Measurements from ENCODE around the gene KIF4B.
"Not testable (repeated sequence)": the region's sequence is repeated elsewhere in the genome, so short reads cannot be mapped to it uniquely, and the experiment has no call there.

Gene KIF4B

DNA sequence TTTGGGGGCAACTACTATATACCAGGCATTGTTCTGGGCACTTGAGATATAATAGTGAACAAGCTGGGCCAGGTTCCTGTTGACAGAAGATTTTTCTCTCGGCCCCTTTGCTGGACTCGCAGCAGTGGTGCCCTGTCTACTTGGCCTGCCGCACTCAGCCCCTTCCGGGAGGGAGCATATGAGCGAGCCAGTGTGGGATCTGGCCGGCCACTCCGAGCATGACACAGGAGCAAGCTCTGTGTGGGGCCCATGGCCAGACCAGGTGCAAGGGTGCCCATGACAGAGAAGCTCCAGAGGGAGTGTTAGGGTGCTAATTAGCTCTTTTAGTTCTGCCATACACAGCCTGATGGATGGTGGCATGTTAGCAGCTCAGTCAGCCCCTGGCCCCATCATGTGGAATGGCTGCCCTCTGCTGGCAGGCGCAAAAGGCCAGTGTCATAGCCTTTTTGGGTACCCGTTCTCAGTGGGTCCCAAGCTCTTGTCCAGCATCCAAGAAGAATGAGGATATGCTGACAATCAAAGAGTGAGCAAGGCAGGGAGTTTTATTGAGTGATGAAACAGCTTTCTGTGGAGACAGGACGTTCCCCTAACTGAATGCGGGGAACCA lies 9.3 kb upstream of the KIF4B start:
- DNase-seq (ENCODE audit: low spot score), result no peak

DNA sequence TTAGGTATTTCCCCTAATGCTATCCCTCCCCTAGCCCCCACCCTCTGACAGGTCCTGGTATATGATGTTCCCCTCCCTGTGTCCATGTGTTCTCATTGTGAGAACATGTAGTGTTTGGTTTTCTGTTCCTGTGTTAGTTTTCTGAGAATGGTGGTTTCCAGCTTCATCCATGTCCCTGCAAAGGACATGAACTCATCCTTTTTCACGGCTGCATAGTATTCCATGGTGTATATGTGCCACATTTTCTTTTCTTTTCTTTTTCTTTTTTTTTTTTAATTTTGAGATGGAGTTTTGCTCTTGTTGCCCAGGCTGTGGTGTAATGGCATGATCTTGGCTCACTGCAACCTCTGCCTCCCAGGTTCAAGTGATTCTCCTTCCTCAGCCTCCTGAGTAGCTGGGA lies 7.3 kb upstream of the KIF4B start:
- not testable (repeated sequence) for DNase-seq (ENCODE audit: low spot score)

DNA sequence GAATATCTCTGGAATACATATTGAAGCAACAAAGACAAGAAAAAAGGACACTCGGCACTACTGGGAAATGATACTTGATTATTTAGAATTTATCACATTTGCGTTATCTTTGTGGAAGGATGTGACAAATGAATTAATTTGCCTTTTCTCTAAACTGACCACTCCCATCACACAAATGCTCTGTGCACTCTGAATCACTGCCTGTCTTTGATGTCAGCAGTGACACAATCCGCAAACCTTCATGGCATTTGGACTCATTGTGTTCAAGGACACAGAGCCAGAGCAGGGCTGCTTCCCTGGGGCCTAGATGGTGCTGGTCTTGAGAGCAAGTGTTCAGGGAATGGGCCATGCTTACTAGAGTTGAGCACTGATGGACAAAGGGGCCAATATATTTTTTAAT lies 4.9 kb upstream of the KIF4B start:
- DNase-seq (ENCODE audit: low spot score), result no peak

DNA sequence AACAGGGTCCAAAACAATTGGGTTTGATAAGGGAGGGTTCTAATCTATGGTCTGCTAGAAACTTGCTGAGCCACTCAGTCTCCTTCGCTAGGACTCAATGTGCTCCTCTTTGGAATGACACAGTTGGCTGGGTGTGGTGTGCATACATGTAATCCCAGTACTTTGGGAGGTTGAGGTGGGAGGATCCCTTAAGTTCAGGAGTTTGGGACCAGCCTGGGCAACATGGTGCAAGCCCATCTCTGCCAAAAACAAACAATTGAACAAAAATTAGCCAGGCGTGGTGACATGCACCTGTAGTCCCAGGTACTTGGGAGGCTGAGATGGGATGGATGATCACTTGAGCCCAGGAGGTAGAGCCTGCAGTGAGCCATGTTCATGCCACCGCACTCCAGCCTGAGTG lies 2.7 kb upstream of the KIF4B start:
- no peak for DNase-seq (ENCODE audit: low spot score)

DNA sequence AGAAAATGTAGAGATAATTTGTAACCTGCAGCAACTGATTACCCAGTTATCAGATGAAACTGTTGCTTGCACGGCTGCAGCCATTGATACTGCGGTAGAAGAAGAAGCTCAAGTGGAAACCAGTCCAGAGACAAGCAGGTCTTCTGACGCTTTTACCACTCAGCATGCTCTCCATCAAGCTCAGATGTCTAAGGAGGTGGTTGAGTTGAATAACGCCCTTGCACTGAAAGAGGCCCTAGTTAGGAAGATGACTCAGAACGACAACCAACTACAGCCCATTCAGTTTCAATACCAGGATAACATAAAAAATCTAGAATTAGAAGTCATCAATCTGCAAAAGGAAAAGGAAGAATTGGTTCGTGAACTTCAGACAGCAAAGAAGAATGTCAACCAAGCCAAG lies 1.7 kb downstream of the KIF4B start:
- no peak for DNase-seq (ENCODE audit: low spot score)

DNA sequence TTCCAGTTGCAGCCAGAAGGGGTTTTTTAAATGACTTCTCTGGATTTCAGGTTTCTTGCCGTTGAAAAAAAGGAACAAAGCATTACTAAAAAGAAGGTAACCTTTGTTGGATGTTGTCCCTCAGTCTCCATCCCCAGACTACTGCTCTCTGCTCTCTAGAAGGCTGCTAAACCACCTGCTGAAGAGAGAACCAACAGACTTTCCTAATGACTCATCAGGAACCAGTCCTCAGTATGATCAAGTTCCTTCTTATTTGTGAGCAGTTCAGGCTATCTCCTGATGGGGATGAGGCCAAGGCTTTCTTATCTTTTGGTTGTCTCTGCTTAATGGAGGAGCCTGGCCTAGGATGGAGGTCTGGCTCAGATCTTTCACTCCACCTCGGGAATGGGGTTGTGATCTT lies 4.1 kb downstream of the KIF4B start:
- no peak for DNase-seq (ENCODE audit: low spot score)

DNA sequence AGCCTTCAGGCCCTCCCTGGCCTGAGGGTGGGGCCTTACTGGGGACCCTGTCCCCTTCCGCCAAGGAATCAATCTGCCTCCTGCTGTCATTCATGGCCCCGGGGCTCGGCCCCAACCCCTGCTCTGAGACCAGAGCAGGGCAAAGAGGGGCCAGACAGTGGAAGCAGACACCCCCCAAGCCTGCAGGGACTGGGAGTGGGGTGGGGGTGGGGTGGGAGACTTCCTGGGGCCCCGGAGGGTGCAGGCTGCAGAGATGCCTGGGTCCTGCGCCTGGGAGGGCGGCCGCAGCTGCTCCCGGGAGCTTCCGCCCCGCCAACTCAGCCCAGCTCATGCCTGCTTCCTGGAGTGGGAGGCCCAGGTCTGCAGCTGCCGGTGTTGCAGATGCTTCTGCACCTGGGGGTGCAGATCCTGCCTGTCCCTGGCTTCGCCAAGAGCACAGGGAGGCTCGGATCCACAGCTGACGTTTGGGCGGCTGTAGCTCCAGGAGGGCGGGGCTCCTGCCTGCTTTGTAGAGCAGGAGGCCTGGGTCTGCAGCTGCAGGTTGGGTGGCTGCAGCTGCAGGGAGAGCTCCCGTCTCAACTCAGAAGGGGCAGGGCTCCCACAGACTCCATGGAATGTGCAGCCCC lies 6.2 kb downstream of the KIF4B start:
- no peak for DNase-seq (ENCODE audit: low spot score)

DNA sequence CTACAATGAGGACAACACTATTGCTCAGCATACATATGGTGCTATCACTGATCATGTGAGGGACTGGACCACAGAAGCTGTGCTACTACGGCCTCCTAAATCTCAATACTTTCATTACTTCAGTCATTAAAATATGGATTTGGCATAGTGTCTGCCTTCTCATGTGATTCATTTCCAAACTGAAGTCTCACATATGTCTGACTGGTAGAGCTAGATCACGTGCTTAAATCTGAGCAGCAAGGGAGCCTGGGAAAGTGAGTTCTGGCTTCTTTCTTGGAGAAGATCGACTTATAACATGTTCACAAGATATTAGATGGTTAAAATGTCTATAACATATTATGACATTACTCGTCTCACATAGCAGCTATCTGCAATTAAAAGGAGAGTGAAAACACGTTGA lies 8.3 kb downstream of the KIF4B start:
- DNase-seq (ENCODE audit: low spot score), result no peak

DNA sequence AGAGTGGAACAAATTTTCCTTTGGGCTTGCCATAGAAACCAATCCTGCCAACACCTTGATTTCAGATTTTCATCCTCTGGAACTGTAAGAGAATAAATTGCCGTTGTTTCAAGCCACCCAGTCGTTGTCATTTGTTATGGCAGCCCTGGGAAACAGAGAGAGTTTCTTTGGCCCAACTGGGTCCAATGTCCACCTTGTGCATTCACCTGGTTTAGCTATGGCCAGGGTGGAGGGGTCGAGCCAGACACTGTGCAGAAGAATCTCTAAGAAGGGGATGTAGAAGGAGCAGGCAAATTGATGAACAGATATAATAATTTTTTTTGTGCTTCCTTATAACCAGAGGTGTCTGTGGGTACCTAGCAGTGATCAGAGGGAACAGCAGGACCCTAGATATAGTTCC lies 9.8 kb downstream of the KIF4B start:
- DNase-seq (ENCODE audit: low spot score), result no peak

DNA sequence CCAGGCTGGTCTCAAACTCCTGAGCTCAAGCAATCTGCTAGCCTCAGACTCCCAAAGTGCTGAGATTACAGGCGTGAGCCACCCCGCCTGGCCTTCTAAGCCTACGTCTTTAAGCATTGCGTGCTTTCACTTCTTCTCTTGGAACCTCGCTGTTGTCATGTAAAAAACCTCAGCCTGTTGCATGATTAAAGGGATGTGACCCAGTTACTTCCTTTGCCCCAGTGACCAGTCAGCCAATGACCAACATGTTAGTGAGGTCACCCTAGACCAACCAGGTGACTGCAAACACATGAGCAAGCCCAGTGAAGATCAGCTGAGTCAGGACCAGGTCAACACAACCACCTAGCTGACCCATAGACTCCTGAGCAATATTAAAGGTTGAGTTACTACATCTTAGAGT lies 10.5 kb downstream of the KIF4B start:
- no peak for DNase-seq (ENCODE audit: low spot score)

DNA sequence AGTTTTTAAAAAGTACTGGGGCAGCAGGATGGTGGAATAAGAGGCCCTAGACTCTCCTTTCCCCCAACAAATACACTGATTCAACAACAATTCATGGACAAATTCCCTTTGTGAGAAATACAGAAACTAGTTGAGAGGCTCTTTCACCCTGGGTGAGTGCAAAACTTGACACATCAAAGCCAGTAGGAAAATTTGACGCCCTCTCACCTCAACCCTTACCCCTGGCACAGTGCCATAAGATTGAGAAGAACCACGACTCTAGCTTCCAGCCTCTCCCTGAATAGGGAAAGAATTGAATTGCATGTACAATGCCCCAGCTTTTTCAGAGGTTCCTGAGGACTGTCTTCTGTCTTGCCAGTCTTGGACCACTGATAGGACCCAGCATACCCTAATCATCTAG lies 12.3 kb downstream of the KIF4B start:
- no peak for DNase-seq (ENCODE audit: low spot score)

DNA sequence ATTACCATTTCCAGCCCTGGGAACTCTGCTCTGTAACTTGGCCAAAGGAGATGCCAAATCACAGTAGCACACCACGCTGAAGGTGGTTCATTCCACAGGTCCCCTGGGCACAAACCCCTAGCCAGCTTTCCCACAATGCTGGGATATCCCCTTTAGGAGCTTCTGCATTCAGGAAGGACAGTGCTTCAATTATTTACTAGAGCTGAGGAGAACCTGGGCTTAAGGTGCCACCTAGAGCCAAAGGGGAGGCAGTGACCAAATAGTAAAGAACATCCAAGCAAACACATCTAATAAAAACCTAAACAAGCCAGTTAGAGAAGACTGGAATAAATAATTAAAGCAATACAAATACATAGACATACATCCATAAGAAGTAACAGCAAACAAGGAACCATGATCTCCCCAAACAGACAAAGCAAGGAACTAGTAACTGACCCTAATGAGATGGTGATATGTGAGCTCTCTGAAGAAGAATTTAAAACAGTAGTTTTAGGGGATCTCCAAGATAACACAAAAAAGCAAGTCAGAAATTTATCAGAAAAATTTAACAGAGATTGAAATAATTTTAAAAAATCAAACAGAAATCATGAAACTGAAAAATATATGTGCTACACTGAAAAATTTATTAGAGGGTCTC lies 14.6 kb downstream of the KIF4B start:
- DNase-seq (ENCODE audit: low spot score), result no peak

DNA sequence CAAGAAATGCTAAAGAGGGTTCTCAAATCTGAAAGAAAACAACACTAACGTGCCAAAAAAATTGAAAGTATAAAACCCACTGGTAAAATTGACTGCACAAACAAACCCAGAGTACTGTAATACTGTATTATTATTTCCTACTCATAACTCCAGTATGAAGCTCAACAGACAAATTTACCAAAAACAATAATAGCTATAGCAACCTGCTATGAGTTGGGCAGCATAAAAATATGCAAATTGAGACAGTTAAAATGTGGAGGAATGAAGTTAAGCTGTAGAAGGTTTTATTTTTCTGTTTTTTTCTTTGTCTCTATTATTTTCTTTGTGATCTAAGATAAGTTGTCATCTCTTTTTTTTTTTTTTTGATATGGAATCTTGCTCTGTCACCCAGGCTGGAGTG lies 15.7 kb downstream of the KIF4B start:
- no peak for DNase-seq (ENCODE audit: low spot score)

DNA sequence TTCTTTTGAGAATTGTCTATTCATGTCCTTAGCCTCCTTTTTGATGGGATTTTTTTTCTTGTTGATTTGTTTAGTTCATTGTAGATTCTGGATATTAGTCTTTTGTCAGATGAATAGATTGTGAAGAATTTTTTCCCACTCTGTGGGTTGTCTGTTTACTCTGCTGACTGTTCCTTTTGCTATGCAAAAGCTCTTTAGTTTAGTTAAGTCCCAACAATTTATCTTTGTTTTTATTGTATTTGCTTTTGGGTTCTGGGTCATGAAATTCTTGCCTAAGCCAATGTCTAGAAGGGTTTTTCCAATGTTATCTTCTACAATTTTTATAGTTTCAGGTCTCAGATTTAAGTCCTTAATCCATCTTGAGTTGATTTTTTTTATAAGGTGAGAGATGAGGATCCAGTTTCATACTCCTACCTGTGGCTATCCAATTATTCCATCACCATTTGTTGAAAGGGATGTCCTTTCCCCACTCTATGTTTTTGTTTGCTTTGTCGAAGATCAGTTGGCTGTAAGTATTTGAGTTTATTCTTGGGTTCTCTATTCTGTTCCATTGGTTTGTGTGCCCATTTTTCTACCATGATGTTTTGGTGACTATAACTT lies 20.7 kb downstream of the KIF4B start:
- not testable (repeated sequence) for DNase-seq (ENCODE audit: low spot score)

DNA sequence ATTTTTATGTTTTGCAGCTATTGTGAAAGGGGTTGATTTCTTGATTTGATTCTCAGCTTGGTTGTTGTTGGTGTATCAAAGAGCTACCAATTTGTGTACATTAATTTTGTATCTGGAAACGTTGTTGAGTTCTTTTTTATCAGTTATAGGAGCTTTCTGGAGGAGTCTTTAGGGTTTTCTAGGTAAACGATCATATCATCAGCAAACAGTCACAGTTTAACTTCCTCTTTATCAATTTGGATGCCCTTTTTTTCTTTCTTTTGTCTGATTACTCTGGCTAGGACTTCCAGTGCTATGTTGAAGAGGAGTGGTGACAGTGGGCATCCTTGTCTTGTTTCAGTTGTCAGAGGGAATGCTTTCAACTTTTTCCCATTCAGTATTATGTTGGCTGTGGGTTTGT lies 21.5 kb downstream of the KIF4B start:
- not testable (repeated sequence) for DNase-seq (ENCODE audit: low spot score)

DNA sequence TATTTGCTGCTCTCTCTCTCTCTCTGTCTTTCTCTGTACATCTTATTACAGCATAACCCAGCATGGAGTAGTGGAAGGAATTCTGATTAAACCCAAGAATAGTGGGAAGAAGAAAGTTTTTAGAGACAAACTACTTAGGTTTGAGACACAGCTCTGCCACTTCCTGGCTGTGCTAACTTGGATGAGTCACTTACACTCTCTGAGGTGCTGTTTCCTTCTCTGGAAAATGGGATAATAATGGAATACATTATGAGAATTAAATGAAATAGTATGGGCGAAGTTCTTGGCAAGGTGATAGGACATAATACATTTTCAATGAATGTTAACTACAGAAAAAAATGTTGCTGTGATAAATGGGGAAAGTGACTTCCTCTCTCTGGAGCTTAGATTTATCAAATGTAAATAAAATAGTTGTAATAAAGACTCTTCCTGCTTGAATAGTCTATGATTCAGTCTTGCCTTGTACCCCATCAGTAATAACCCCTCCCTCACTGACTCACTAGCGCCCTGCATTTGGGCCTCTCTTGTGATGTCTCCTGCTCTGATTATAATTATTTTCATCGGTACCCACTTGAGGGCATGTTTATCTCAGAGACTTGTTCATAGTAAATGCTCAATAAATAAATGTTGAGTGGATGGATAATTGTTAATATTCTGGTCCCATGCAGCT lies 27.6 kb downstream of the KIF4B start:
- no peak for DNase-seq (ENCODE audit: low spot score)

DNA sequence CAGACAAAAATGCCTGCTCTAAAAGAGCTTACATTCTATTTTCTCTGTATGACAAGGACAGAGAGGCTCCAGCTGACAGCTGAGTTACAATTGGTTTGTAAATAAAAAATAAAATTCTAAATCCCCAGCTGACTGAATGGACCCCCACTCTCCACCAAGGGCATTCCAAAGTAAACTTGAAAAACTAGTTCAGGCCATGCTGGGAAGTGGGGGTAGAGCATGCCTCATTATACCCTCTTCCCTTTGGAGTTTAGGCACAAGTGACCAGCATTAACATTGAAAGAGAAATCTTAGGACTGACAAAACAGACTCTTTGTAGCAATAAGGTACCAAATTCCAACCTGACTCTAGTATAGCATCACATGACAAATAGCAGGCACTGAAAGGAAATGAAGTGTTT lies 31.0 kb downstream of the KIF4B start:
- no peak for DNase-seq (ENCODE audit: low spot score)

DNA sequence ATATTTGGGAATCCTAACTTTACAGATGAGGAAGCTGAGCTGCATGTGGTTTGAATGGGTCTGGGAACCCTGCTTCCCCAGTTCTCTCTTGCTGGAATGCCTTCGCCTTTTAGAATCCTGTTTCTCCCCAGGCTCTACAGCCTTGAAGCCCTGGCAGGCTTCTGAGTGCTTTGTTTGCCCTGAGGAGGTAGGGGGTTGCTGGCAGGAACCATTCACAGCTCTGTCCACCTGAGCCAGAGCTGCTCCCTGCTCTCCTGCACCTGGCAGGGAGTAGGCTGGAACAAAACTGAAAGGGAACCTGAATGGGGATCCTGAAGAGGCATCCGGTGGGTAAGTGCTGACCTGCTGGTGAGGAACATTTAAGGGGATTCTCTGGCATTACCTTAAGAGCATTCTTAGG lies 33.0 kb downstream of the KIF4B start:
- DNase-seq (ENCODE audit: low spot score), result no peak

DNA sequence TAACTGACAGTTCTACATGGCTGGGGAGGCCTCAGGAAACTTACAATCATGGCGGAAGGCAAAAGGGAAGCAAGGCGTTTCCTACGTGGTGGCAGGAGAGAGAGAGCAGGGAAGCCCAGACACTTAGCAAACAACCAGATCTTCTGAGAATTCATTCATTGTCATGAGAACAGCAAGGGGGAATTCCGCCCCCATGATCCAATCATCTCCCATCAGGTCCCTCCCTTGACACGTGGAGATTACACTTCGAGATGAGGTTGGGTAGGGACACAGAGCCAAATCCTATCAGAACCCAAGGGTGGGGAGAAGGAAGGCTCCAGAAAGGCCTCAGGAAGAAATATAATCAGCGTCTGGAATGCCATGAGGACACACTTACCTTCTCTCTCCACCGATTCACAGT lies 34.3 kb downstream of the KIF4B start:
- no peak for DNase-seq (ENCODE audit: low spot score)

DNA sequence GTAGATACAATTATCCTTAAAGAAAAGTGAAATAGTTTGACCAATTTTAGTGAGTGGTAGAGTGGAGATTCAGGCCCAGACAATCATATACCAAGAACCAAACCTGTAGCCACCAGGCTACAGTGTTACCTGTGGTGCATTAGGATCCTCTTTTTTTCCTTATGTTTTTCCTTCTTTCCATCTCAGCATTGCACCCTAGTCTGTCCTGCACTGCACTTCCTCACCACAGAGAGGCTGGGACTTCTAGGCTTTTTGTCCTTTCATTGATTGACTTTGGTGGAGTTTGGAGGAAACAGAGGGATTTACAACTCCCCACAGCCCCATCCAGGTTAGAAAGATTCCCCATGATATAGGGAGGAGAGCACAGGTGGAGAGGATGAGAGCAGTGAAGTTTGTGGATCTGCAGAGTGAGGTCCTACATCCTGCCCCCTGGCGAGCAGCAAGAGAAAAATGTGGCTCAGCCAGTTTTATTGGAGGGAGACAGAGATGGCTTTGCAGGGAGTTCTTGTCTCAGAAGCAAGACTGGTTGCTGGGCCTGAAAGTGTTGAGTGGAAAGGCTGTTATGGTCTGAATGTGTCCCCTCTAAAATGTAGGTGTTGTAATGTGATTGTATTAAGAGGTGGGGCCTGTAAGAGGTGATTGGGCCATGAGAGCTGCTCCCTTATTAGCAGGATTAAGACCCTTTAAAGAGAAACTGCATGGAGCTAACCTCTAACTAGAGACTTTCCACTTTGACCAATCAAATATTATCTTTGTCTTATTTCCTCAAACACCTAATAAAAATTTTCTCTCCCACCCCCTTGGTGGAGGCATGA lies 36.2 kb downstream of the KIF4B start:
- DNase-seq (ENCODE audit: low spot score), result no peak

DNA sequence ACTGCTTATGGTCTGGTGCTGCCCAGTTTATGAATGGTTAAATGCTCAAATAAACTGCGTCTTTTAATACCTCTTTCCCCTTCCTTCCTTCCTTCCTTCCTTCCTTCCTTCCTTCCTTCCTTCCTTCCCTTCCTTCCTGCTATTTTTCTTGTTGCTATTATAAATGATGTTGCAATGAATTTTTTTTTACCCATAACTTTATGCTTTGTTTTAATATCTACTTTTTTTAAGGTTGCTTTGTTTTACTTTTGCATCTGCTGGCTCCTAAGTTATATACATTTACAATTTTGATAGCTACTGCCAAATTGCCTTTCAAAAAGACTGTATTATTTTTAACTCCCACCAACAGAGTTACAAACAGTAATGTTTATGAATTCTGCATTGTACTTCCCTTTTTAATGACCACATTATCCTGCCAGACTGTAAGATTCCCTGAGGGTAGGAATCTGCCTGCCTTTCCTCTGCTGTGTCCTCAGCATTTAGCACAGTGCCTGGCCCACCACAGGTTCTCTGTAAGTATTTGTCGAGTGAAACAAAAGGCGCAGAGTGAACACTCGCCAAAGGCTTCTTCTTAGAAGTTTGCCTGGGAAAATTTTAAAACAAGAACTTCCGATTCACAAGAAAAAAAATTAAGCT lies 36.9 kb downstream of the KIF4B start:
- no peak for DNase-seq (ENCODE audit: low spot score)

DNA sequence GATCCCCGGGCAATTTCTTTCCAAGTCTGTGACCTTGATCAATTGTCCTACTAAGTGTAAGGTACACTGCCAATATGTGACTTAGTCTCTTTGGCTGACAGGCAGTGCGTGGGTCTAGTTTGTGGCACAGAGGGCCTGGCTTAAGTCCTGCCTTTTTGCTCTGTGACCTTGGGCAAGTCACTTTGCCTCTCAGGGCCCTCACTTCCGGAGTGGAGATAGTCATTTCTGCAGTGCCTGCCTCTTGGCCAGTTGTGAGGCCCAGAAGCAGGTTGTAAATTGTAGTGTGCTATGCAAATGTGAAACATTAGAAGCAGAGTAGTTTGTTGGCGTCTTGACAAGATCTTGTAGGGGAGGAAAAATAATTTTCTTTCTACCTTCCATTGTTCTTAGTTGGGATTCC lies 39.0 kb downstream of the KIF4B start:
- DNase-seq (ENCODE audit: low spot score), result no peak

Measured in AG20443 (cell line).